DMS79 treated with DMSO at 0.1 percent for 48 hours (cell line): Measurements from ENCODE around the gene TPP1.
A peak's percentile ranks its signal among the peaks of the same experiment; 100 is the strongest.

Source experiments
- DNase-seq: peaks from one replicate; lab custom pipeline; 2025; lab: John Stamatoyannopoulos, UW

Gene TPP1

DNA sequence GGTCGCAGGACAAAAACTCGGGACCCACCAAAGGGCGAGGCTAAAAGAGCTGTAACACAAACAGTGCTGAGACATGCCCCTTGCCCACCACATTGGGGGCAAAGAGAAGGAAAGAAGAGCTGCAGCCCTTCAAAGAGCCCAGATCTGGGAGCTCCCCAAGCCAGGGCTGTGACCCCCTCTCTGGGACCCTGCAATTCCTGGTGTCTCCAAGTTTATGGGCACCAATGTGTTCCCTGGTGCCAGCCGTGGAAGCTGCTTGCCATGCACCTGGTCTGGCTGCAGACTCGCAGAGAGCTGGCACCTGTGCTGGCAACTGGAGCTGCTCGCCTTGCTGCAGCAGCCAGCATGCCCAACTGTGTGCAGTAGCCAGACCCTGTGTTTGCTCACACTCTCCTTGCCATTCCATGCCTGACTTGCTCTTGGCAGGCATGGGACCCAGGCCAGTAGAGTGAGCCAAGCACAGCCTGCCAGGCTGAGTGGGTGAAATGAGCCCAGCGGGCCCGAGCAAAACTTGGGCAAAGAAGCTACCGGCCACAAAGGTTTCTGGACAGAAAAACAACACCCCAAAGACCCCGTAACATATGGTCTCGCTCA, 31.8 kb downstream of the TPP1 start:
- DNase-seq, result peak; percentile 53

DNA sequence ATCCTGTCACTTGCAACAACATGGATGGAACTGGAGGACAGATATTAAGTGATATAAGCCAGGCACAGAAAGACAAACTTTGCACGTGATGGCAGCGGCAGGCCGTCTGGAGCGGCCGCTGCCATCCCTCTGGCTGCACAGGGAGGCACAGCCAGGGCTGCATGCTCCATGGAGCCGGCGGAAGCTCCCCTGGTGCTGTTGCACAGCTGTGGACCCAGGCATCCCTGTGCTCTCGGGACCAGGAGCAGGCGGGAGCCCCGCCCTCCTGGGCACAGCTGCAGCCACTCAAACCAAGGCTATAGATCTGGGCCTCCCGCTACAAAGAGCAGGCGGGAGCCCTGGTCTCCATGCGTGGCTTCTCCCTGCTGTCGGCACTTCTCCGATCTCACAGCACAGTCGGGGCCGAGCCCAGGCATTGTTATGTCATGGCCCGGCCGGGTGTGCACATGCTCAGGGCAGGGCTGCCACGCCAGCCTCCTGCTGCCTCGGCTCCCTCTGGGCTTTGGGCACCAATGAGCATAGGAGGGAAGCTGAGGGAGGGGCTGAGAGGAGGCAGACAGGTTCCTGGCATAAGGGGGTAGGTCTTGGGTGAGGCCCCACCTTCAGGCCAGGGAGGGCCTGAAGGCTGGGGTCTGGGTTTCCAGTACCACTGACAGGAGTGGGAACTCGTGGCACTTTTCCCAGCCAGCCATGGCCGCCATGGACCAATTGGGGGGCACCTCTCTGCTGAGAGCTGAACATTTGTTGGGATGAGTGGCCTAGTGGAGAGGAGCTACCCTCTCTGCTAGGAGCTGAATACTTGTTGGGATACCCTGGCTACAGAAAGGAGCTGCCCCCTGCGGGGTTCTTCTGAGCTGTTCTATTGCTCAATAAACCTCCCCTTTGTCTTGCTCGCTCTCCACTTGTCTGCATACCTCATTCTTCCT, 32.5 kb downstream of the TPP1 start:
- DNase-seq, result no peak

DNA sequence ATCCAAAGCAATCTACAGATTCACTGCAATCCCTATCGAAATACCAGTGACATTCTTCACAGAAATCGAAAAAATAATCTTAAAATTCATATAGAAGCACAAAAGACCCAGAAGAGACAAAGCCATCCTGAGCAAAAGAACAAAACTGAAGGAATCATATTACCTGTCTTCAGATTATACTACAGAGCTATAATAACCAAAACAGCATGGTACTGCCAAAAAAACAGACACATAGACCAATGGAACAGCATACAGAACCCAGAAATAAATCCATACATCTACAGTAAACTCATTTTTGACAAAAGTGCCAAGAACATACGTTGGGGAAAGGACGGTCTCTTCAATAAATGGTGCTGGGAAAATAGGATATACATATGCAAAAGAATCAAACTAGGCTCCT, 34.7 kb downstream of the TPP1 start:
- DNase-seq, result no peak

DNA sequence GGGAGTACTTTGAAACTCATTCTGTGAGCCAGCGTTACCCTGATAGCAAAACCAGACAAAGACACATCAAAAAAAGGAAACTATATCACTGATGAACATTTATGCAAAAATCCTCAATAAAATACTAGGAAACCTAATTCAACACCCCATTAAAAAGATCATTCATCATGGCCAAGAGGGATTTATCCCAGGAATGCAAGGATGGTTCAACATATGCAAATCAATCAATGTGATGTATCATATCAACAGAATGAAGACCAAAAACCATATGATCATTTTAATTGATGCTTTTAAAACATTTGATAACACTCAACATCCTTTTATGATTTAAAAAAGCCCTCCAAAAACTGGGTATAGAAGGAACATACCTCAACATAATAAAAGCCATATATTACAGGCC, 35.6 kb downstream of the TPP1 start:
- no peak for DNase-seq

DNA sequence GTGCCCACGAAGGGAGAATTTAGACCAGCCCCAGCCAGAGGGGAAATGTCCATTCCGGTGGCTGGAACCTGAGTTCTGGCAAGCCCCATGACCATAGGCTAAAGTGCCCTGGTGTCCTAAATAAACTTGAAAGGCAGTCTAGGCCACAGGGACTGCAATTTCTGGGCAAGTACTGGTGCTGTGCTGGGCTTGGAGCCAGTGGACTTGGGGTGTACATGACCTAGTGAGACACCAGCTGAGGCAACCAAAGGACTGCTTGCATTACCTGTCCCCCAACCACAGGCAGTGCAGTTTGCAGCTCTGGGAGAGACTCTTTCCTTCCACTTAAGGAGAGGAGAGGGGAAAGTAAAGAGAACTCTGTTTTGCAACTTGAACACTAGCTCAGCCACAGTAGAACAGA, 39.5 kb downstream of the TPP1 start:
- no peak for DNase-seq

DNA sequence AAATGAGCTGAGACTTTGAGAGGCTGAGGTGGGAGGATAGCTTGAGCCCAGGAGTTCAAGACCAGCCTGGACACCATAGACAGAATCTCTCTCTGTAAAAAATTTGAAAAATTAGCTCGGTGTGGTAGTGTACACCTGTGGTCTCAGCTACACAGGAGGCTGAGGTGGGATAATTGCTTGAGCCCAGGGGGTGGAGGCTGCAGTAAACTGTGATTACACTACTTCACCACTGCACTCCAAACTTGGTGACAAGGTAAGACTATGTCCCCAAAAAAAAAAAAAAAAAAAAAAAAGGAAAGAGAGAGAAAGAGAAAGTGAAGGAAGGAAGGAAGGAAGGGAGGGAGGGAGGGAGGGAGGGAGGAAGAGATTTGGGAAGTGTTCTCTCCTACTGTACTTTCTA, 41.1 kb downstream of the TPP1 start:
- no peak for DNase-seq

DNA sequence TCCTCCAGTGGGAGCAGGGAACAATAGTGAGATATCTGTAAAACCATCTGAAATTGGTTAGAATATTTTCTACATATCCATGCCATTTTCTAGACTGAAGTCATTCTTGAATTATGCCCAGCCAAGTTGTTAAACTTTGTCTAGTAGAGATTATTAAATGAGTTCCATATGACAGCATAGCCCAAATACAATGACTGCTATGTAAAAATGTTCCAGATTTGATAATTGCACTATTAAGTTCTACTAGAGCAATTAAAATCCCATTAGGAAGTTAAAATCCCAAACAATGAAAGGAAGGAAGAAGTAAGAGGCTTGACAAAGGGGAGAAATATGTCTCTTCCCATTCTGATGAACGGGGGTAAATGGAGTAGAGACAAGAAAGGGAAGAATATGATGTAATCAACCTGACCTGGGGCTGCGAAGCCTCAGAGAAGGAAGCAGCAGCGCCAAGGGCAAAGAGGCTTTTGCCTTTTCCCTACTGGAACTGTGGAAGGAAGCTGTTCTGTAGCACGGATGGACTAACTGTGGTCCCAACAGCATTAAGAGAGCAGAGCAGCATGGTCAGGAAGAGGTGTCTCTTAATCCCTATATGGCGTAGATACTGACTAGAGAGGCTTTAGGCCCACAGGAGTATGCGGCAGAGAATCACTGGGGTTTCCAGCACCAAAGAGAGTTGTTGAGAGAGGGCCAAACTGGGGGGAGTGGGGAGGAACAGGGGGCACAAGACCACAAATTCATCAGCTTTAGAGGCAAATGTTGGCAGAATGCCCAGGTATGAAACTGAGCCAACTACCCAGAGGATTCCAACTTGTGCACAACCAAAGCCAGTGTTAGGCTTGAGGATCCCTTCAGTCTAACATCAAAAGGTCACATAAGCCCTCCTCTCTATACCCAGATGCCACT, 42.5 kb downstream of the TPP1 start:
- DNase-seq, result peak; percentile 85

DNA sequence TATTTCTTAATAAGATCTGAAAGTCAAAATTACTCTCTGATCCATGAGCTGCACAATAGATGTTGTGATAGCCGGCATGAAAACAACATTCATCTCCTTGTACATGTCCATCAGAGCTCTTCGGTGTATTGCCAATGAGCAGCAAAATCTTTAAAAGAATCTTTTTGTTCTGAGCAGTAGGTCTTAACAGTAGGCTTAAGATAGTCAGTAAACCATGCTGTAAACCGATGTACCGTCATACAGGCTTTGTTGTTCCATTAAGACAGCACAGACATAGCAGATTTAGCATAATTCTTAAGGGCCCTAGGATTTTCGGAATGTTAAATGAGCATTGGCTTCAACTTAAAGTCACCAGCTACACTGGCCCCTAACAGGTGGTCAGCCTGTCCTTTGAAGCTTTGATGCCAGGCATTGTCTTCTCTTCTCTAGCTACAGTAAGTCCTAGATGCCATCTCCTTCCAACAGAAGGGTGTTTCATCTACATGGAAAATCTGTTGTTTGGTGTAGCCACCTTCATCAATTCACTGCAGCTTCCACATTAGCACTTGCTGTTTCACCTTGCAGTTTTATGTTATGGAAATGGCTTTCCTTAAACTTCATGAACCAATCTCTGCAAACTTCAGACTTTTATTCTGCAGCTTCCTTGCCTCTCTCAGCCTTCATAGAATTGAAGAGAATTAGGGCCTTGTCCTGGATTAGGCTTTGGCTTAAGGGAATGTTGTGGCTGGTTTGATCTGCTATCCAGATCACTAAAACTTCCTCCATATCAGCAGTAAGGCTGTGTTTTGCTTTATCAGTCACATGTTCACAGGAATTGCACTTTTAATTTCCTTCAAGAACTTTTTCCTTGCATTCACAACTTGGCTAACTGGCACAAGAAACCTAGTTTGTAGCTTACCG, 44.2 kb downstream of the TPP1 start:
- DNase-seq, result no peak

DNA sequence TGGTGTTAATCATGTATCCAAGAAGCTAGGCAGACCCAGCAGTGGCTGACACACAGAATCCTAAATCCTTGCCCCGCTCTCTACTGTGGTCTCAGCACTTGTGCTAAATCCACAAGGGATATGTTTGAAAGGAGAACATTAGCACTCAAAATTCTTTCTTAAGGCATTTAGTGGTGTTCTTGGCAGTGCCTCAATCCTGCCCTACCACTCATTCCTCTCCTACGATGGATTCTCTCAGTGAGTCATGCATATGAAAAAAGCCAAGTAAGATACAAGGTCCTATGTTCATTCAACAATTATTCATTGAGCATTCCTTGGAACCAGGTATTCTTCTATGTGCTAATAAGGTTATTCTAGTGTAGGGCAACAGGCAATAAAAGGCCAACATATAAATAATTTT, 47.0 kb downstream of the TPP1 start:
- no peak for DNase-seq

DNA sequence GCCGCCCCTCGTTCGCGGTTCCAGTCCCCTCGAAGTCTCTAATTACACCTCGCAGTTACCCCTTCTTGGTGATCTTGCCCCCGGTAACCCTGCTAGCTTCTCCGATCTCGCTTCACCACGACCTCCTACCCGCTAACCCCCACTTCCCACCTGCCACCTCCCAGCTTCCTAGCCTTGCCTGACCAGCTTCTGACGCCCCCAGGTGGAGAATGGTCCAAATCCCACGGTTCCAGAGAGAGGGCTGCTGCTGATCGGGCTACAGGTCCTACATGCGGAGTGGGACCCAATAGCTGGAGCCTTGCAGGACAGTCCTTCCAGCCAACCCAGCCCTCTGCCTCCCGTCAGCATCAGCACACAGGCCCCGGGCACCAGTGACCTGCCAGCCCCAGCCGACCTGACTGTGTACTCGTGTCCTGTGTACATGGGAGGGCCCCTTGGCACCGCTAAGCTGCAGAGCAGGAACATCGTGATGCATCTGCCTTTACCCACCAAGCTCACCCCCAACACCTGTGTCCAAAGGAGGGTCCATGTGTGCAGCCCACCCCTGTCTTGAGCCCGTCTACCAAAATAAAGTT, 47.7 kb downstream of the TPP1 start:
- no peak for DNase-seq

DNA sequence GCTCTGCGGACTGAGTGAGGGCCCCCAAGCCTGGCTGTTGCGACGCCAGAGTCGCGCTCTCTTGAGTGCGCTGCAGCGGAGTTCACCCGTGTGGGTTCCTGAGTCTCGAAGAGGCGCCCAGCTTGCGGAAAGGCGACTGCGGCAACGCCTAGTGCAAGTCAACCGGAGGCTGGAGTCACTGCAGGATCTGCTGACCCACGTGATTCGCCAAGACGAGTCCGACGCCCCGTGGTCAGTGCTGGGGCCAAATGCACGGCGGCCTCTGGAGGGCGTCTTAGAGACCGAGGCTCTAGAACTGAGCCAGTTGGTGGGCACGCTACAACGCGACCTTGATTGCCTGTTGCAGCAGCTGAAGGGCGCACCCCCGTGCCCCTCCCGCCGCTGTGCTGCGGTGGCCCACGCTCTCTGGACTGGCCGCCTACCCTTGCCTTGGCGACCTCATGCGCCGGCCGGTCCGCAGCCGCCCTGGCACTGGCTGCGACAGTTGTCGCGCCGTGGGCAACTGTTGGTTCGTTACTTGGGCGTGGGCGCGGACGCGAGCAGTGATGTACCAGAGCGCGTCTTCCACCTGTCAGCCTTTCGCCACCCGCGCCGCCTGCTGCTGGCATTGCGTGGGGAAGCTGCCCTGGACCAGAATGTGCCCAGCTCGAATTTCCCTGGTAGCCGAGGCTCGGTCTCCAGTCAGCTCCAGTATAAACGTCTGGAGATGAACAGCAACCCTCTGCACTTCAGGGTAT, 48.4 kb downstream of the TPP1 start:
- no peak for DNase-seq

DNA sequence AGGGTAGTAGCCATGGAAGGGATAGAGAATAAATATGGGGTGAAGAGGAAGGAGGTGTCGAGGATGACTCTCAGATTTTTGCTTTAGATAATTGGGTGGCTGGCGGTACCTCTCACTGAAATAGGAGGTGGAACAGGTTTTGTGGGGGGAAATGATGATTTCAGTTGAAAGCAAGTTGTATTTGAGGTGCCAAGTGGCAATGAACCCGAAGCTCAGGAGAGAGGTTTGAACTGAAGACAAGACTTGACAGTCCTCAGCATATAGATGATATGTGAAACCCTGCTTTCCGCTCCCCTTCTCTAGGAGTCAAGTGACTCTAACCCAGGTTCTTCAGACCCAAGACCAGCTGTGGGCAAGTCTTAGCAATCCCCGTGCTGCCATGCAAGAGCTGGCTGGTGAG, 49.5 kb downstream of the TPP1 start:
- no peak for DNase-seq

DNA sequence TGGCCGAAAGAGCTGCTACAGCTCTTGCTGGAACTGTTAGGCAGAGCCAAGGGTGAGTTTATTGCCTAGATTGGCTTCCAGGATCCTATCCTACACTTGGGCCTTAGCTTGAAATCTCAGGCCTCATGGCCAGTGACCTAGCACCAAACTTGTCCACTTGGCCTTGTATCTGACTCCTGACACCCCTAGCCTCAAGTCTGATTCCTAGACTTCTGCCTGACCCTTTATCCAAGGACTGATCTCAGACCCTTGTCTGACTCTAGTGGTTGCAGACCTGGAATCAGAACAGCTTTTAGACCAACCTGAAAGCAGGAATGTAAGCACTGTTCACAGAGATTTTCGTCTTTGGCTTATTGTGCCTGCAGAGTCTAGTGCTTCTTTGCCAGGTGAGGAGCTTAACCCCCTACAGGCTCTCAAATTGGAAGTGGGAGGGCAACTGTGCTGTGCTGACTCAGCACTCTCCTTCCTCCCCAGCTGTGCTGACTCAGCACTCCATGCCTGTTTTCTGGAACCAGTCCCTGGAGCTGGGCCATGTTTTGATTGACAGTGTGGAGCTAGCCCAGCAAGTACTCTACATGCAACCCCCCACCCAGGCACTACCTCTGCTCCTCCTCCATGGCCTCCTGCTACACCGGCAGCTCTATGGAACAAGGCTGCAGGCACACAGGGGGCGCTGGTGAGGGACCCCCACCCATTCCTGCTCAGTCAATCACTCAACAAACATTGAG, 50.9 kb downstream of the TPP1 start:
- DNase-seq, result peak; percentile 93

DNA sequence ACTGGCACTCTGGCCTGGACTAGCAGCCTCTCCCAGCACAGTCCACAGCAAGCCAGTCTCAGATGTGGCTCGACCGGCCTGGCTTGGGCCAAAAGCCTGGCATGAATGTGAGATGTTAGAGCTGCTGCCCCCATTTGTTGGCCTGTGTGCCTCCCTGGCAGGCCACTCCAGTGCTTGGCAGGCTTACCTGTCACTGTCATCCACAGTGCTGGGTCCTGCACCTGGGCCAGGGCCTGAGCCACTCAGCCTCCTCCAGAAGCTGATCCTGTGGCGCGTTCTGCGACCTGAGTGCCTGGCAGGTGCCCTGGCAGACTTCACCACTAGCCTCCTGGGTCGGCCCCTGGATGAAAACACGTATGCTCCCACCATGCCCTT, 51.9 kb downstream of the TPP1 start:
- DNase-seq, result peak; percentile 37

DNA sequence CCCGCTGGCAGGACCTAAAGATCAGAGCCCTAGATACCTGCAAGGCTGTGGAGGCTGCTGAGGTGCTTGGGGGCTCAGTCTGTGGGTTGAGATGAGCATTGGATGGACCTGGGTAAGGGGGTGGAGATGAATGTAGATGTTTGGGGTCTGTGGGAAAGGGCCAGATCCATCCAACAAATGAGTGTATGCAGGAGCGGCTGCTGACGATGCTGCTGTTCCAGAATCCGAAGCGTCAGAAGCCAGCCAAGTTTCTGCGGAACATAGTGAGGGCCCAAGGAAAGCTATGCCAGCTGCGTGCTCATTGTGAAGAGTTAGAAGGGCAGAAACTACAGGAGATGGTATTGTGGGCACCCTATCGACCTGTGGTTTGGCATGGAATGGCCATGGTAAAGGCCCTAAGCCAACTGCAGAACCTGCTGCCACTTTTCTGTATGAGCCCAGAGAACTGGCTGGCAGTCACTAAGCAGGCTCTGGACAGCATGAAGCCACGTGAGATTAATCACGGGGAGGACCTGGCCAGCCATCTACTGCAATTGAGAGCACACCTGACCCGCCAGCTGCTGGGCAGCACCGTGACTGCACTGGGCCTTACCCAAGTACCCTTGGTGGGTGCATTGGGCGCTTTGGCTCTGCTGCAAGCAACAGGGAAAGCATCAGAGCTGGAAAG, 52.4 kb downstream of the TPP1 start:
- peak; percentile 51 for DNase-seq

DNA sequence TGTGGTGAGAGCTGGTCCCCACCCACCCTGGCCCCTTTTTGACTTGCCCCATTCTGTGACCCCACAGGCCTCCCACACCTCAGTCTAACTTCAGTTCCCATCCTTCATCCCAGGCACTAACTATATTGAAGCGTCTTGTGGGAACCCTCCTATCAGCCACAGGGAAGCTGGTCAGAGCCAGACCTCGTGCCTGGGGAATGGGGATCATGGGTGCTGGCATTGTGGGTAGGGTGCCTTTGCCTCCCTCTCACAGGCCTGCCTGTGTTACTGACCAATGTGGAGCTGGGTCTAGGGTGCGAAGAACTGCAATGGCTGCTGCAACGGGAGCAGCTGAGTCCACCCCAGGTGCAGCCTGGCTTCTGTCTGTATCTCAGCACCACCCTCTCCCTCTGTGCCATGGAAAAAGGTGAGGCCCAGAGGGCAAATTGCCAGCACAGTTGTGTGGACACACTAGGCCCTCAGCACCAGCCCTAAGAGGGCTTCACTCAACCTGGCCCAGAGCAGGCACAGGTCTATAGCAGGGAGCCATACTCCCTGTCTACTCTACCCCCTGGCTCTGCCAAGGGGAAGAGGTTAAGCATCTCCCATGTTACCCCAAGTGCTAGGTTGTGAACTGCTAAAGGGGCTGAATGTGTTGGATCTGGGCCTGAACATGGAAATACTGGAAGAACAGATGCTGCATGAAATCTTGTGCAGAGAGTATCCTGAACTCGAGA, 53.1 kb downstream of the TPP1 start:
- DNase-seq, result no peak

DNA sequence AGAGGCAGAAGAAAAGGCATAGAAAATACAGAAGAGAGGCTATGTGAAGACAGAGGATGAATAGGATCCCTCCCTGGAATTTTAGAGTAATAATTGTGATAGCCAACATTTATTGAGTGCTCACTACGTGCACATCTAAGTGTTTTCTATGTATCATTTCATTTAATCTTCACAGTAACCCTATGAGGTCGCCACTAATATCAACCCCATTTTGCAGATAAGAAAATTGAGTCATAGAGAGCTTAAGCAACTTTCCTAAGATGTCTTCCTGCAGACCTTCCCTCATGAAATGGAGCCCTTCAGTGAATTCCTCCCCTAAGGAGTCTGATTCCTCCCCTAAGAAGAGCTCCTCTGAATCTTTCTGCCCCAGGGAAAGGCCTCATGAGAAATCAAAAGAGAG, 53.9 kb downstream of the TPP1 start:
- no peak for DNase-seq

DNA sequence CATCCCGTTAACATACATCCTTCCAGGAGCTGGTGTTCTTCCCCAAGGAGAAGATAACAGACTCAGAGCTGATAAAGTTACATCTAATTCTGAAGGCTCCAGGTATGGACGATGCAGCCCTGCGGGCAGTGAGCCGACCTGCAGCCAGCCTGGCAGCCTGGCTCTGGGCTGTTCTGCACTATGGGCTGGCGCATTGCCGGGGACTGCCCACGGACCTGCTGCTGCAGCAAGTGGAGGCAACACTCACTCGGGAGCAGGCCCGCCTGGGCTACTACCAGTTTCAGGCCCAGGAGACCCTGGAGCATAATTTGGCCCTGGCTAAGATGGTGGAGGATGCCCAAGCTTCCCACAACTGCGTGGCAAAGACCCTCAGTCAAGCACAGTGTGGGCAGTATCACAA, 55.6 kb downstream of the TPP1 start:
- no peak for DNase-seq
